GM18867 (cell line): ENCODE data around the gene XIRP2.
"Not testable (repeated sequence)": the region's sequence is repeated elsewhere in the genome, so short reads cannot be mapped to it uniquely, and the experiment has no call there.

ENCODE experiments used
- ATAC-seq: cut with Tn5 transposase; IDR thresholded peaks from one replicate; pipeline ENCODE4 v1.9.1; 2021; ENCODE audit warnings: mild to moderate bottlenecking, moderate library complexity; ENCODE audit not compliant: unreplicated experiment

XIRP2 gene

GRCh38 chr2:166934817-166935216 is 46.5 kb downstream of the XIRP2 start:
- ATAC-seq, result no peak

GRCh38 chr2:166942377-166942776 is 54.1 kb downstream of the XIRP2 start:
- no peak for ATAC-seq

DNA sequence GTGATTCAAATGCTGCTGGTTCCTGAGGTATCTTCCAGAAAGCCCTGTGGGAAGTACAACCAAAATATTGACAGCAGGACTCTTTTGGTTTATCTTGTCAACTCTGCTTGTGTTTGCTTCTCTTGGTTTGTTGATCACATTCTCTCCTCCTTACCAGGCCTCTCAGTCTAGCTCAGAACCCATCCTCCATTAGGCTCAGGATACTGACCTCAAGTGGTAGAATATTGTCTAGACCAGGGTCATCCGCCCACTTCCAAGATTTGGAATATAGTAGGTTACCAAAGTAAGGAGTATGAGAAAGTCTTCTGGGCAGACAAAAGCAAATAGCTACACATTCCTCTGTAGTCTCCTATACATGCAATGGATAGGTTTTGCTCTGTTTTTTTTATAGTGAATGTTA is 56.6 kb downstream of the XIRP2 start:
- ATAC-seq, result no peak

DNA sequence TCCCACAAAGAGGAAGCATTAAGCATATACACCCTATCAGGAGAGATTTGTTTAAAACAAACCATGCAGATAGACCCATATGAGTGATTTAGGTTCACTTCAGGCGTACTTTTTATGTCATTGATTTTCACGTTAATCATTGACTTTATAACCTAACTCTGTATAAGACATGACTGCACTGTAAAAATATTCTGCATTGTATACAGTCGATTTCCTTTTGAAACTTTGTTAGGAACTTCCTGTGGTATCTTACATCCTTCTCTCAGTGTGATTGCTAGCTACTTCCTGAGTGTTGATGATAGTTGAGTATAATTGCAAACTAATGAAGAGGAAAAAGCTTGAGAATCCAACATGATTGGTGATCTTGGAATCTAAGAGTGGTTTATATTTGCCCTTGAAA is 69.4 kb downstream of the XIRP2 start:
- no peak for ATAC-seq

DNA sequence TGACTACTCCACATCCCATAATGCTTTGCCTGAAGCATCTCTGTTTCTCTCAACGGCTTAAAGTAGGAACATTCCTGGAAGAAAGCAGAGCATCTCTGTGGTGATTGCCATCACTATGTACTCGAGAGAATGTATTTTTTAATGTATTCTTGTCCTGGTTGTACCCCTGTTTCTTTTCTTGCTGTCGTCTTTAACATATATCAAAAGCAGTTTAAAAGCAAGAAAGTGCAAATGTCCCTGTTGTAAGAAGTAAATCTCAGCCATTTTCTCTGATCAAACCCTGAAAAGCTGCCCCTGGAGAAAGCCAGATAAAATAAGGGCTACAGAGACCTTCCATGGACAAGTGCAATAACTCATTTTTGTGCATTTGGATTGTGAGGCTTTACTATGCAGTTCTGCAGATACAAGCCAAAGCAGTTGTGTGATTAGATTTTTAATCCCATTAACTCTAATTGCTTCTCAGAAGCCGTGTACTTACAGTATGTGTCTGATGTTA is 70.8 kb downstream of the XIRP2 start:
- no peak for ATAC-seq

DNA sequence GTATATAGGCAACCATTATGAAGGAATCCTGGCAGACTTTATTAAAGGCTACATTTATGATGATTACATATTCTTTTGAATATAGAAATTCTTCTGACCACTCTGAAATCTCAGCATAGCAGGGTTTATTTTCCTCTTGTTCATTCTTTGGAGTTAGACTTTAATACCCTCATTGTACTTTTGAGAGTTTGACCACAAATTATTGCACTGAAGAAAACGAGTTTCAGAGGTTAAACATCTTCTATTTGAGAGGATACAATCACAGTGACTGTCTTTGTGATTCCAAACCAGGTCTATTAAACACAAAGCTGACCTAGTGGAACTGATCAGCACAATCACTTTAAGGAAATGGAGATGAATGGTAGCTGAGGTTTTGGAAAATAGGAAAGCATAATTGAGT is 71.3 kb downstream of the XIRP2 start:
- ATAC-seq, result no peak

DNA sequence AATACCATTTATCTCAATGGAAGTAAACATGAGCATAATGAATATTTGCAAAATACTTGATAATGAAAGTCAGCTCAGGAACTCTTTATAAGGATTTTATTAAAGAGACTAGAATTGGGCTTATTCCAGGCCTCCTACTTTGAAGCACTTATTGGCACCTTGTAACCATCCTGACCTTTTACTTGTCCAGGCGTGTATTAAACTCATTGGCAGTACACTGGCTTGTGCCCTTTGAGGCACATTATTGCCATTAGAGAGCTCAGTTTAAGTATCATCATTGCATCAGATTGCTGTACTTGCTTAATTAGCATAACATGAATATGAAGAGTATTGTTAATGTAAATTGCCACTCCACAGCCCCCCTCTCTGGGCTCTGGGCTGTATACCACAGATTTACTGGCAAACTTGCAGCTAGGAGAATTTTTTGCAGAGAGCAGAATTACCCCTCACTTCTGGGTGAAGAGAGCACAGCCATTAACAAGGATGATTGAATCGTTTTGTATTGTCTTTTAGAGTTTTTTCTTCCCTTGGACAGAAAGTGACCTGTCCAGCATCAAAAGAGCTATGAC is 72.5 kb downstream of the XIRP2 start:
- ATAC-seq, result no peak

DNA sequence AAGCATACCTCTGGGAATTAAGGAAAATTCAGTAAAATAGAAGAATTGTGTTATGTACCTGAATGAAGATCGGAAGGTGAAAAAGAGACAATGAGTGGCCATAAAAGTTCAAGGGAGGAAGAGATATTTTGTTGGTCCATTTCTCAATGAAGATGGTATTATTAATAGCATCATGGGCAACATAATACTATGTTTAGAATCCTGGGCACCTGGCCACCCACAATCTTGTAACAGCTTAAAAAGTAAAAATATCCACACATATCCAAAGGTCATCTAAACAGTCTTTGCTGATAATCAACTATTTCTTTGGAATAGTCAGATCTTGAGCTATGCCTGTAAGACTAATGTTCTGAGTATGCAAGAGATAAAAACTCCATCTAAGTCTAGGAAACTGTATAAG is 73.7 kb downstream of the XIRP2 start:
- ATAC-seq, result no peak

DNA sequence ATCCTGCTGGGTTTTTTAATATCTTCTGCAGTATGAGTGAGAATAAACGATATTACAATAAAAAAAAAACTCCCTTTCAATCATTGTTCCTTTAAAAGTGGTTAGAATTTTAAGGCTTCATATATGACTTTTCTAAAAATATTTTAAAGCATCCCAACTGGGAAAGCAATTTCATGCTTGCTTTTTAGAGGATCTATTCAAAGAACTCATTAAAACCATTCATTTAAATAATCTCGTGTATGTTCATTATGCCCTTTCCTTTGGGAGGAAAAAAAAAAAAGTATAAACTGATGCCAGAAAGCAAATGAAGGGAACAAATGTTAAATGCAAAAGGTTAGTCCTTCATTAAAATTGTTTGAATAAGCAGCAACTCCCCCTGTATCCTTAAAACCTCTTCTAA is 81.2 kb downstream of the XIRP2 start:
- no peak for ATAC-seq

- no peak for ATAC-seq
These were observed 83.7 kb downstream of the XIRP2 start for GRCh38 chr2:166972002-166972401.

- no peak for ATAC-seq
These were observed 84.1 kb downstream of the XIRP2 start for GRCh38 chr2:166972418-166972817.

GRCh38 chr2:166984188-166984587 is 95.9 kb downstream of the XIRP2 start:
- ATAC-seq, result no peak

GRCh38 chr2:166984797-166985196 is 96.5 kb downstream of the XIRP2 start:
- ATAC-seq, result no peak

GRCh38 chr2:166994588-166995336 is 106.5 kb downstream of the XIRP2 start:
- ATAC-seq, result no peak

DNA sequence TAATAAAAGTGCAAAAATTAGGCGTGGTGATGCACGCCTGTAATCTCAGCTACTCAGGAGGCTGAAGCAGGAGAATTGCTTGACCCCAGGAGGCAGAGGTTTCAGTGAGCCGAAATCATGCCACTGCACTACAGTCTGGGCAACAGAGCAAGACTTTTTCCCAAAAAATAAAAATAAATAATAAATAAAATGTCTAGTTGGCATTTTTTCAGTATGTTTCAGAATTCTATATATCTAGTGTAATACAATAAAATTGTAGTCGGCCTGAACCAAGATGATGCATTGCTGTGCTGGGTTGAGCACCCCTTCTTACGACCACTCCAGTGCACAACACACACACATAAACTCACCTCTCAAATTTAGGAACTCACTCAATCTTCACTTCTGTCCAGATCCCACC is 108.2 kb downstream of the XIRP2 start:
- no peak for ATAC-seq

DNA sequence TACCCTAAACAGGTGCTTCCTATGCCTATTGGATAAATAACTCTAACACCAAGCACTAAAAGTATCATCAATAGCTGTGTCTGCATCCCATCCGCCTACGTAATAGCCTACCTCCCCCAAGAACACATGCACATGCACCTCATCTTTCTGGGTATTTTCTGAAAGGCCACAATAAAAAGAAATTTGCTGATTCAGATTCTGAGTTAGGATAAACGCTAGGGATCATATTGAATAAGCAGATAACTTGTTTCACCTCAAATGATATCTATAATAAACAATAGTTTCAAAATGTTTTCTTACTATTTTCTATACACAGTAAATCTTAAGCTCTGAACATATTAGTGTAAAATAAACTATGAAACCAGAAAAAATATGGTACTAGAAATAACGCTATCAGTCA is 112.9 kb downstream of the XIRP2 start:
- no peak for ATAC-seq

DNA sequence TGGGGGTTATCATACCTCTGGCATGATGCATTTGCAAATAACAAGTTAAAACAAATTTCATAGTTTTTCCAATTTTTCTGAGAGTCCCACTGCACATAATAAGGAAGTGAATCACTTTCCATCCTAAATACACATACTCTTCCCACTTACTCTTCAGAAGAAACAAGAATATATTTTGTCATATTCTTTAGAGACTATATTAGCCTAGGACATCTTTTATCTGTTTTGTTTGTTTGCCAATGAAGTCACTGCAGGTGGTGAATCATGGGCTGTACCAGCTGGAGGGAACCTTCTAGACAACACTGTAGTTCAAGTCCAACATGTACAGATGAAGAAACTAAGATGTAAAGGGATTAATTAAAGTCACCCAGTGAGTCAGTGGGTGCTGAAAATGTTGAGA is 116.8 kb downstream of the XIRP2 start:
- no peak for ATAC-seq

GRCh38 chr2:167013227-167013626 is 124.9 kb downstream of the XIRP2 start:
- no peak for ATAC-seq

DNA sequence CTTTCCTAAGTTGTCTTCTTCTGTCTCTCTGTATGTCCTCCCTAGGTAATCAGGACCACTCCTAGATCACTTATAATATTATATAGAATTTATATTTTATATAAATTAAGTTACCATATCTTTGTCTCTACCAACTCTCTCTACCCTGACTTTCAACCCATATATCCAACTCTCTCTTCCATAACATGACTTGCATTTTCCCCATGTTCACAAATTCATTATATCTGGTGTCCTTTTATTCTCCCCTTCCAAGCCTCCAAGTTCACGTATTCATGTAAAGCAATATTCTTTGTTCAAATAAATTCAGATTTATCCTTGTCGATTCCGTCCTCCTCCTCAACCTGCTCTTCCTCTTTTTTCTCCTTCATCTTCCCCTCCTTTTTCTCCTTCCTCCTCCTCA is 127.5 kb downstream of the XIRP2 start:
- ATAC-seq, result no peak

DNA sequence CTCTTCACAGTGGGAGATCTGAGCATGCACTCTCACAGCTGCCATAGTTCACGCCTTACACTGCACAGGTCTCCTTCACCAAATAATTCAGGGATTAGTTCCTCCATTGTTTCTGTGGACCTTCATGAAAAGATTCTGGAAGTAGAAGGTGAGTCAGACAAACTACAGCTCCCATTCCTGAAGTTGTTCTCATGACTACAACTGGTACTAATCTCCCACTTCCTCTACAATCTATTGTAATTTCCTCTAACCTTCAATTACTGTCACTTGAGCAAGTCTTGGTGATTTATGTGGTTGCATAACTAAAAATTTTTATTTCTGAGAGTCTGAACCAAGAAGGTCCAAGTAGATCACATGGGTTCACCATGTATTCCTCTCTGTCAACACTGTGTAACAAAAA is 128.7 kb downstream of the XIRP2 start:
- ATAC-seq, result no peak

- no peak for ATAC-seq
These were observed 130.3 kb downstream of the XIRP2 start for GRCh38 chr2:167018590-167018989.

DNA sequence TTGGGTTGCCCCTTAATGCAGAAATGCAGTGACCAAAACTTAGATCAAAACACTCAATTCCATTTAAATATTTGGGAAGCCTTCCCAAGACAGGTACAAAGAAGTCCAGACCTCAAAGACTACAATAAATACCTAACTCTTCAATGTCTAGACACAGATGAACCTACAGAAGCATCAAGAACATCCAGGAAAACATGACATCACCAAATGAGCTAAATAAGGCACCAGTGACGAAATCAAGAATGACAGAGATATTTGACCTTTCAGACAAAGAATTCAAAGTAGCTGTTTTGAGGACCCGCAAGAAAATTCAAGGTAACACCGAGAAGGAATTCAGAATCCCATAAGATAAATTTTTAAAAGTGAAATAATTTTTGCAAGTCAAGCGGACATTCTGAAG is 140.2 kb downstream of the XIRP2 start:
- ATAC-seq, result no peak

GRCh38 chr2:167034976-167035375 is 146.7 kb downstream of the XIRP2 start:
- not testable (repeated sequence) for ATAC-seq
